Astrocyte of the spinal cord (primary cell): ENCODE results near the gene CCN5.

Experiments used
- DNase-seq: peaks from one replicate; pipeline ENCODE4 v3.0.0; 2011; ENCODE audit warnings: low read depth, low spot score
- H3K4me3 ChIP-seq: 2 replicates; pipeline ENCODE4 v1.5.1; 2011; ENCODE audit warnings: low read depth, mild to moderate bottlenecking, low read length, moderate library complexity
- CTCF ChIP-seq: IDR thresholded peaks from 2 replicates; pipeline ENCODE4 v1.5.1; 2012; ENCODE audit warnings: low read depth, mild to moderate bottlenecking, low read length, inconsistent platforms
- in situ Hi-C: cut with HindIII; loops from 2 replicates; pipeline ENCODE4 v1.10.0; 2017; ENCODE audit warnings: low sequenced_read_pairs

Gene CCN5

GRCh38 chr20:44716309-44717106 is 1.3 kb downstream of the CCN5 start:
- no peak overlapping the region for H3K4me3 ChIP-seq
- in situ Hi-C loops, result no loop called here

GRCh38 chr20:44717986-44718385 is 2.8 kb downstream of the CCN5 start:
- peak; percentile 49 for TF ChIP-seq CTCF
- H3K4me3 ChIP-seq, result no peak overlapping the region
- in situ Hi-C loops, result no loop called here
- DNase-seq, result no peak

More at GRCh38 chr20:44716309-44717106, 1.3 kb downstream of the CCN5 start:
- no peak for DNase-seq
- no peak for TF ChIP-seq CTCF

DNA sequence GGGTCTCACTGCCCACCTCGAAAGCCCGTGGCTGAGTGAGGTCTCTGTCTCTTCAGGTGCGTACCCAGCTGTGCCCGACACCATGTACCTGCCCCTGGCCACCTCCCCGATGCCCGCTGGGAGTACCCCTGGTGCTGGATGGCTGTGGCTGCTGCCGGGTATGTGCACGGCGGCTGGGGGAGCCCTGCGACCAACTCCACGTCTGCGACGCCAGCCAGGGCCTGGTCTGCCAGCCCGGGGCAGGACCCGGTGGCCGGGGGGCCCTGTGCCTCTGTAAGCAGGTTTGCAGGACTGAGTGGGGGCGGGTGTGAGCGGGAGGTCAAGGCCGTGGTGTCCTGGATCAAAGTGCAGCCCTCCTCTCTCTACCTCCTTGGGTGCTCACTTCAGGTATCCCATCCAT is 4.7 kb downstream of the CCN5 start:
- no peak for TF ChIP-seq CTCF
- H3K4me3 ChIP-seq, result no peak overlapping the region
- no peak for DNase-seq
- in situ Hi-C loops, result no loop called here

GRCh38 chr20:44720621-44720996 is 5.4 kb downstream of the CCN5 start:
- DNase-seq, result no peak
- H3K4me3 ChIP-seq, result no peak overlapping the region
- no peak for TF ChIP-seq CTCF
- in situ Hi-C loops, result no loop called here

- no peak for TF ChIP-seq CTCF
- DNase-seq, result peak; percentile 67
Observed at GRCh38 chr20:44720997-44721784, 6.0 kb downstream of the CCN5 start.

GRCh38 chr20:44721785-44722054 is 6.6 kb downstream of the CCN5 start:
- no peak for TF ChIP-seq CTCF
- in situ Hi-C loops, result no loop called here
- DNase-seq, result no peak
- H3K4me3 ChIP-seq, result no peak overlapping the region

More at GRCh38 chr20:44720997-44721784, 6.0 kb downstream of the CCN5 start:
- in situ Hi-C loops, result no loop called here
- no peak overlapping the region for H3K4me3 ChIP-seq
